Stimulated activated CD8-positive, alpha-beta memory T cell treated with anti-CD3 and anti-CD28 coated beads, Interleukin-7, amount 100 ng/mL, for 1 hour (primary cell): ENCODE measurements around the gene SASH1.
"Not testable (repeated sequence)": the region's sequence is repeated elsewhere in the genome, so short reads cannot be mapped to it uniquely, and the experiment has no call there.

ENCODE experiments used
- DNase-seq, 2 donors: peaks; one replicate each; pipeline ENCODE4 v3.0.0-alpha.2; 2020; ENCODE audit warnings: low read depth in 2 of 2

SASH1 gene

GRCh38 chr6:148365041-148365440 lies 22.4 kb downstream of the SASH1 start:
- no peak for DNase-seq

GRCh38 chr6:148367411-148368024 lies 24.9 kb downstream of the SASH1 start:
- DNase-seq, result no peak

DNA sequence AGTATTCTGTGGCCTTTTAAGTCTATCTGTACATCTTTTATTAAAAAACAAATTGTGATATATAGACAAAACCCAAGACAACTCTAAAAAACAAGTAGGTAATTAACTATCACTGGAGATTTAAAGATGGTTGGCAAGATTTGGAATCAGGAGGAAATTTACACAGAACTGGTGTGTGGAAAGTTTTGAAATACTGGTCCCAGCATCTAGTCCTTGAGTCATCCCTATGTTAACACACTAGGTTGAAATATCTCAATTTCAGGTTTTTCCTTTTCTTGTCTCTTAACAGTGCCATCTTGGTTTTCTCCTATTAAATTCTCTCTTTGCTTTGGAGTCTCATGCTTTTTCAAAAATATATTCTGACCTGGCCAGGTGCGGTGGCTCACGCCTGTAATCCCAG lies 27.5 kb downstream of the SASH1 start:
- DNase-seq, result no peak

- DNase-seq, result no peak
Measured at GRCh38 chr6:148374040-148374774, 31.6 kb downstream of the SASH1 start.

- no peak for DNase-seq
Measured at GRCh38 chr6:148375401-148375800, 32.8 kb downstream of the SASH1 start.

DNA sequence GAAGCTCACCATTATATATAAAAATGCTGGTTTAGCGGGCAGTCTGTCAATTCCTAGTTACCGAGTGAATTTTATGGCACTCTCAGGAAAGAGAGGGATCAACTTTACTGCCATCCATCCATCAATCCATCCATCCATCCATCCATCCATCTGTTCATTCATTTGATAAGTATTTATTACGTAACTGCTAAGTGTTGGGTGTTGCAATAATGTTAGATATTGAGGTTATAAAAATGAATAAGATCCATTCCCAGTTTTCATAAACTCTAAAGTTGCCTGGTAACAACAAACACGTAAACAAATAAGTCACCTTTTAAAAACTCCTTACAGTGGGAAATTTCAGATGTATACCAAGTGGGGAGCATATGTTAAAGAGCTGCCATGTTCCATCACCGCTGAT lies 36.8 kb downstream of the SASH1 start:
- no peak for DNase-seq

DNA sequence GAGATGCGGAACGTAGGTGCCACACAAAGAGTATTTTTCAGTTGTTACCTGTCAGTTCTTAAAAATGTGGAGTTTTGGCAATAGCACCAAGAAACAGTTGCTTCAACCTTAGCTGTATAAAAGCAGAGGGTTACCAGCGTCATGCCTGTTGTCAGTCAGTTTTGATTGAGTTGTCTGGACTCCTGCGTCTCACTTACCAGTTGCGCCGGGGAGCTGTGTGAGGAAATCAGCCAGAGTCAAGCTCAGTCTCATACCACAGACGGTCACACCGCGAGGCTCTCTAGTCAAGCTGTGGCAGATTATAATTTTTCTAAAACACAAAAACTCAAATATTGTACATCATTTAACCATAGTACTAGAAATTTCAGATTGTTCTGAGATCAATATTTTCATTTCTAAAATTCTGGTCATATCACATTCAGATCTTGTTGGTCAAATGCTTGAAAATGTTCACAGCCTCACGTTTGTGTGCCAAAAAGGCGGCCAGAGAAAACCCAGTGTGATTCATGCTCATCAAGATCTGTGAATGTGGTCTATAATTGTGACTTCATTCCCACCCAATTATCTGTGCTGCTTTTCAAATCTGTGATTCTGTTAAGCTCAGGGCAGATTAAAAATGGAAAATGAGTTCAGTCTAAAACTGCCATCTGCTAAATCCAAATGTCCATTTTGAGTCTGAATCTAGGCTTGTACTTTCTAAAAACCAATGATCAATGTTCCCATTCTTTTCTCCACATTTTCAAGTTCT lies 37.5 kb downstream of the SASH1 start:
- DNase-seq, result no peak

GRCh38 chr6:148382051-148382450 lies 39.4 kb downstream of the SASH1 start:
- not testable (repeated sequence) for DNase-seq

- DNase-seq, result no peak
Measured at GRCh38 chr6:148382861-148383260, 40.2 kb downstream of the SASH1 start.

DNA sequence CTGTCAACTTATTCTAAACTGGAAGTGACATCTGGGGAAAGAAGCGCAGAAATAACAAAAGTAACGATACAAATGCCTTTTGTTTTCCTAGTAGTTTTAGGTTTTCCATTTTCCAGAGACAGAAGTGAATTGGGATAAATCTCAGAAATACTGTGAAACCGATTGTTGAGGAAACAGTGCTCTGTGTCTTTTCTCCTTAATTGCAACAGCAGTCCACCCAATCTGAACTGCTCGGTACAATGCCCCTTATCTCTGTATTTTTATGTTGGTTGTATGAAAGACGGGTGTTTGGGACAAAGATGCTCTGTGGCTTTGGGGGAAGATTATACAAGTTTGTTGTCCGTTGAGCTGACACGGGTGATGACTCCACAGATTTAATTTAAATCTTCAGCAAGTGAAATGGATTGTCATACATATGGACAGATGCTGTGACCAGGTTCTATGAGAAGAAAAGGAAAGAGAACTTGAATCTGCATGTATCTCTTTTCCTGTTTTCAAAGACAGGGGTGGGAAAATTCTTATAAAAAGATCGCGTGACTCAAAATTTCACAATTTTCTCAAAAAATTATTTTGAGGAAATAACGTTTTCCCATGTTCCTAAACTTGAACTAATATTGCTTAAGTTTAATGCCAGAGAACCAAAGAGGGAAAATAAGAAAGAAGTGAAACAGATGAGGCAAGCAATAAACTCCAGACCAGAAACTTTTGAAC lies 41.2 kb downstream of the SASH1 start:
- no peak for DNase-seq

- DNase-seq, result no peak
Measured at GRCh38 chr6:148385379-148385778, 42.7 kb downstream of the SASH1 start.

- no peak for DNase-seq
Measured at GRCh38 chr6:148388521-148388920, 45.9 kb downstream of the SASH1 start.

DNA sequence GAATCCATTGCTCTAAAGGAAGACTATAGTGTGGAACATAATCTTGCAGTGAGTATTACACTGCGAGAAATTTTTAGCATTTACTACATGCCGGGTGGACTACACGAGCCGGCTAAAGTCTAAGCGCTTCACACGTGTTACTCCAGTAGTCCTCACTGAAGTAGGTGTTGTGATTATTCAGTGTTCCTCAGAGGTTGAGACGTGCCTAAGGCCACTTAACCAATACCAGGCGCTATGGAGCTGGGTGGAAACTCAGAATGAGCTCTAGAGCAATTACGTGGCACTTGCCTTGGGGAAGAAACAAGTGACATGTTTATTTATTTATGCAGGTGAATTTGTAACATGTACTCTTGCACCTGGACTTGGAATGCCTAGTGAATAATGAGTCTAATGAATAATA lies 46.4 kb downstream of the SASH1 start:
- DNase-seq, result no peak

DNA sequence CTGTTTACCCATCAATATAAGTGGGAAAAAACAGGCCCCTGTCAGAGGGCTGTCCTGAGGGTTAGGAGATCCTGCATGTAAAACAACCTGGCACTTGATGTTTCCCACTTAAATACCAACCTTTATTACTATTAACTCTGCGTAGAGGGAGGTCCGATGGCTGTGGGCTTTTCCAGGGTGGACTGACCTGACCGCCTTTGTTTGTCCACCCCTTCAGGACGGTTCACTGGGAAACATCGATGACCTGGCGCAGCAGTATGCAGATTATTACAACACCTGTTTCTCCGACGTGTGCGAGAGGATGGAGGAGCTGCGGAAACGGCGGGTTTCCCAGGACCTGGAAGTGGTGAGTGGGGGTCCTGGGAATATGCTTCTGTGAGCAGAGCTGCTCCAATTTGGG lies 47.3 kb downstream of the SASH1 start:
- DNase-seq, result no peak

DNA sequence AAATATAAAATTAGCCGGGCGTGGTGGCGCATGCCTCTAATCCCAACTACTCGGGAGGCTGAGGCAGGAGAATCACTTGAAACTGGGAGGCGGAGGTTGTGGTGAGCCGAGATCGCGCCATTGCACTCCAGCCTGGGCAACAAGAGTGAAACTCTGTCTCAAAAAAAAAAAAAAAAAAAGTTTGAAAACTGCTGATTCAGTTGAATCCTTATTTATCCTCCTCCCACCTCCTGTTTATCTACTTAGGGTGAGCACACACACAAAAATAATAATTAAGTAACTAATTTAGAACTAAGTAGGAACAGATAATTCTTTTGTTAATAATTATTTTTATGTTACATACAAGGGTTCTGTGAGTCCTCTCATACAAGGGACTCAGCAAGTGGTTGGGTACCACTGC lies 49.5 kb downstream of the SASH1 start:
- not testable (repeated sequence) for DNase-seq

DNA sequence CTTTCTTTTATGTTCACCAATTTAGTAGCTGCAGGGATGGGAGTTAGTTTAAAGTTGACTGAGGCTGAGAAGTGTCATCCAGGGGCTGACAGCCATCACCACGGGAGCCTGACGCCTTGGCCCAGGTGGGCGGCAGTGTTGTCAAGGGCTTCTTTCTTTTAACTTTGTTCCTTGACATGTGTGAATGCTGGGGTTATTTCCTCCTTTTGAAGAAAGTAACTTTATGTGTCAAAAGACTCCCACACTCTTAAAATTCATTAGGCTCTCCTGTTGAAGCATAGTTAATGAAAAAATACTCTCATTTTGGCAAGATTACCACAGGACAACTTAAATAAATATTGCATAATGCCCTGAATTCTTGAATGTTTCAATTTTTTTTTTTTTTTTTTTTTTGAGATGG lies 50.0 kb downstream of the SASH1 start:
- DNase-seq, result no peak

DNA sequence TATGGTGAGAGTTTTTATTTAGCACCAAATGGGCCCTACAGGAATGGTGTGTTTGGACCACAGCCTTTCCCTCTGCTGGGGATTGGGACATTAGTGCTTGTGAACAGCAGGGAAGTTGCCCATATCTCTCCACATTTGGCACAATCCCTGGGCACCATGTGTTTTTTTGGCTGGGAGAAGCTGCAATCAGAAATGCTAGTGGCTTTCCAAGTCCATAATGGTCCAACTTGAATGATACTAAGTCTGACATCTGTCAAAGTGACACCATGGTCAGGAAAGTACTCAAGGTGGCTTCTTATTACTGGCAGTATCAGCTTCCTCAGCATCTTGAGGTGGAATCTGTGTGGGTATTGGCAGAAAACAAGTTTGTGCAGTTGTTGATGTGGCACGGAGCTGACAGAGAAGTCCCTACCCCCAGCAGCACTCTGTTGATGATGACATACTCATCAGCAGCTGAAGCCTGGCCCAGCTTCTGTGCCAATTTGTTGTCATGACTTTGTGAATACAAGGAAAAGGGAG lies 53.0 kb downstream of the SASH1 start:
- no peak for DNase-seq

GRCh38 chr6:148396411-148396810 lies 53.8 kb downstream of the SASH1 start:
- DNase-seq, result no peak

DNA sequence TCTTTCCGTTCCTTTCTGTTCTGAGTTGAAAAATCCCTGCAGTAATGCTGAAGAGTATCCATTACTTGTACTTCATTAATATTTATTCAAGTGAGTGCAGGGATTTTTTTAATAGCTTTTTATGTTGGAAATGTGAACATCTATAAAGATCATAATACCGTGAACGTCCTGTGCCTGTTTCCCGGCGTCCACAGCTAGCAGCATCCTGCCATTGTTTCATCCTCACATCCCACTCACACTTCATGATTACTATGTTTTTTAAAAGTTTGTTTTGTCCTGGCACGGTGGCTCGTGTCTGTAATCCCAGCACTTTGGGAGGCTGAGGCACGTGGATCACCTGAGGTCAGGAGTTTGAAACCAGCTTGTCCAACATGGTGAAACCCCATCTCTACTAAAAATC lies 54.3 kb downstream of the SASH1 start:
- no peak for DNase-seq

DNA sequence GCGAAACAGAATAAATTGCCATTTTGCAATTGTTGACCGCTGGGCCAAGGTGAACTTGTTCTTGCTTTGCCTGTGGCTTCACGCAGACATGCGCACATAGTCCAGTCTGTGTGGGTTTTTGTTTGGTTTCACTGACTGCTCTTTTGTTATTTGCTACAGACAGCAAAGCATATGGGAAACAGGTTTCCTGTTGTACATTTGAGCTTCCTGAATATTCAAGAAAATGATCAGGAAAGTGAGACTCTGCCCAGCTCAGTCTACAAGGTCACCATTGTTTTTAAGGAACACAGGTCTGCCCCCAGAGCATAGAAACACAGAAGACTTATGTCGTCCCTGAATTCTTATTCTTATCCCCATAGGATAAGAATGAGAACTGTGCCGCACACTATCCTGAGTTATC lies 55.6 kb downstream of the SASH1 start:
- DNase-seq, result no peak

DNA sequence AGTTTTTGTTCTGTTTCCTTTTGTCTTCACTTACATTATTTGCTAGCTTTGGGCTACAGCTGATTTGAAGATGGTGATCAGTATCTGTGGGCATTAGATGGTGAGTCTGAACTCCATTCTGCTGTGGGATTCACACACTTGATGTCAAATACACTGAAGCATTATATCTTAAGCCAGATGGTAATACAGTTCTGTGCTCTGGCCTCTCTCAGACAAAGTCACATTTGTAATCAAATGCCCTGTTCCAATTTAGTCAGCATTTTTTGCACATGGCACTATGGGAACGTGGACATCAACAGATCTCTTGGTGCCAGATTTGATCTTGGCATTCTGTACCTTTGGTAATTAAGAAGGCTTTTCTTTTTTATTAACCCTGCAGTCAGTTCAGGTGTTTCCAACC lies 56.0 kb downstream of the SASH1 start:
- no peak for DNase-seq

- DNase-seq, result no peak
Measured at GRCh38 chr6:148401571-148401970, 58.9 kb downstream of the SASH1 start.
